Endothelial cell of umbilical vein (primary cell): ENCODE results near the gene WAPL.

ENCODE experiments used
- GATA2 ChIP-seq: IDR thresholded peaks from 2 replicates; pipeline ENCODE4 v1.7.0; 2011; ENCODE audit warnings: low read depth, mild to moderate bottlenecking, moderate library complexity, mixed read lengths, low read length; ENCODE audit not compliant: insufficient read length, insufficient read depth
- JUN ChIP-seq: IDR thresholded peaks from 2 replicates; pipeline ENCODE4 v1.6.1; 2011; ENCODE audit warnings: borderline replicate concordance, low read depth; ENCODE audit not compliant: insufficient read length, insufficient read depth
- POLR2A ChIP-seq: IDR thresholded peaks from 2 replicates; pipeline ENCODE4 v1.6.1; 2012; ENCODE audit warnings: low read depth, mild to moderate bottlenecking, control low read depth, low read length
- POLR2AphosphoS5 ChIP-seq: IDR thresholded peaks from 2 replicates; pipeline ENCODE4 v1.6.1; 2012; ENCODE audit warnings: low read depth, mild to moderate bottlenecking, control low read depth, low read length, moderate library complexity; ENCODE audit not compliant: insufficient read depth
- TF ChIP-seq, protein P1 (sequence below), 2 donors: IDR thresholded peaks; 1 replicate in 1 of 2; 2 replicates in 1 of 2; pipeline ENCODE4 v1.5.1; 2011; ENCODE audit warnings: low read length in 2 of 2, mild to moderate bottlenecking in 2 of 2, moderate library complexity in 2 of 2, control low read depth in 1 of 2, inconsistent platforms in 1 of 2, low read depth in 1 of 2; ENCODE audit not compliant: insufficient read depth in 1 of 2; ENCODE audit errors: extremely low read depth in 1 of 2
- TF ChIP-seq, protein P2 (sequence below): IDR thresholded peaks from 2 replicates; pipeline ENCODE4 v1.6.1; 2011; ENCODE audit not compliant: insufficient read depth, insufficient read length

DNA sequence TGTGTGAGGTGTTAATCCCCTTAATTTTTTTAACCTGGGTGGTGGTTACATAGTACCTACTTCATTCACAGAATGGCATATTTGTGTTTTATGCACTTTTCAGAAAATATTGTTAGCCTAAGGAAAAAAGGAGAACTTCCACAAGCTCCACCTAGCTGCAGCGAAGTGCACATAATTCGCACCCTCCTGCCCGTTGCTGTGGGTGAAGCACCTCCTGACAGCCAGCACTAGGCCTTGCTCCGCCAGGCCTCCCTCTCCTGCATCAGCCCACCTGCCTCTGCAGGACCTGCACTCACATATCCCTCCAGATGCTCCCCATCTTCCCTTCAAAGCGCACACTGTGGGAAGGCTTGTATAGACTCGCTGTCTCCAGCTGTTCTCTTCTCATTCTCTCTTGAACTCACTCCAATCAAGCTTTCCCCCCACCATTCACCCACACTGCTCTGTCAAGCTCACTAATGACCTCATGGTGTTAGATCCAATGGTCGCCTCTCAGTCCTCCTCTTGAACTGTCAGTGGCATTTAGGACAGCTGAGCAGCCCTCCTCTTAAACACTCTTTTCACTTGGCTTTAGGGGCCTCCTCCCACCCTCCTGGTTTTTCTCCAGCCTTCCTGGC lies 134.3 kb downstream of the WAPL start:
- TF ChIP-seq, protein P1, sequence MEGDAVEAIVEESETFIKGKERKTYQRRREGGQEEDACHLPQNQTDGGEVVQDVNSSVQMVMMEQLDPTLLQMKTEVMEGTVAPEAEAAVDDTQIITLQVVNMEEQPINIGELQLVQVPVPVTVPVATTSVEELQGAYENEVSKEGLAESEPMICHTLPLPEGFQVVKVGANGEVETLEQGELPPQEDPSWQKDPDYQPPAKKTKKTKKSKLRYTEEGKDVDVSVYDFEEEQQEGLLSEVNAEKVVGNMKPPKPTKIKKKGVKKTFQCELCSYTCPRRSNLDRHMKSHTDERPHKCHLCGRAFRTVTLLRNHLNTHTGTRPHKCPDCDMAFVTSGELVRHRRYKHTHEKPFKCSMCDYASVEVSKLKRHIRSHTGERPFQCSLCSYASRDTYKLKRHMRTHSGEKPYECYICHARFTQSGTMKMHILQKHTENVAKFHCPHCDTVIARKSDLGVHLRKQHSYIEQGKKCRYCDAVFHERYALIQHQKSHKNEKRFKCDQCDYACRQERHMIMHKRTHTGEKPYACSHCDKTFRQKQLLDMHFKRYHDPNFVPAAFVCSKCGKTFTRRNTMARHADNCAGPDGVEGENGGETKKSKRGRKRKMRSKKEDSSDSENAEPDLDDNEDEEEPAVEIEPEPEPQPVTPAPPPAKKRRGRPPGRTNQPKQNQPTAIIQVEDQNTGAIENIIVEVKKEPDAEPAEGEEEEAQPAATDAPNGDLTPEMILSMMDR (IDR thresholded peaks at IDR 0.05; ENCODE audit: extremely low read depth in 1 of 2, insufficient read depth in 1 of 2, low read depth in 1 of 2, low read length in 2 of 2): no peak
- TF ChIP-seq GATA2: no peak
- no peak for TF ChIP-seq POLR2AphosphoS5
- no peak for TF ChIP-seq JUN
- TF ChIP-seq, protein P2, sequence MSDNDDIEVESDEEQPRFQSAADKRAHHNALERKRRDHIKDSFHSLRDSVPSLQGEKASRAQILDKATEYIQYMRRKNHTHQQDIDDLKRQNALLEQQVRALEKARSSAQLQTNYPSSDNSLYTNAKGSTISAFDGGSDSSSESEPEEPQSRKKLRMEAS: no peak
- TF ChIP-seq POLR2A: no peak
